NCI-H2107 treated with DMSO at 0.1 percent for 48 hours (cell line): ENCODE results near the gene TUBAL3.

Experiments
- DNase-seq: peaks from one replicate; lab custom pipeline; 2025; ENCODE audit not compliant: unreplicated experiment; lab: John Stamatoyannopoulos, UW

The TUBAL3 gene

DNA sequence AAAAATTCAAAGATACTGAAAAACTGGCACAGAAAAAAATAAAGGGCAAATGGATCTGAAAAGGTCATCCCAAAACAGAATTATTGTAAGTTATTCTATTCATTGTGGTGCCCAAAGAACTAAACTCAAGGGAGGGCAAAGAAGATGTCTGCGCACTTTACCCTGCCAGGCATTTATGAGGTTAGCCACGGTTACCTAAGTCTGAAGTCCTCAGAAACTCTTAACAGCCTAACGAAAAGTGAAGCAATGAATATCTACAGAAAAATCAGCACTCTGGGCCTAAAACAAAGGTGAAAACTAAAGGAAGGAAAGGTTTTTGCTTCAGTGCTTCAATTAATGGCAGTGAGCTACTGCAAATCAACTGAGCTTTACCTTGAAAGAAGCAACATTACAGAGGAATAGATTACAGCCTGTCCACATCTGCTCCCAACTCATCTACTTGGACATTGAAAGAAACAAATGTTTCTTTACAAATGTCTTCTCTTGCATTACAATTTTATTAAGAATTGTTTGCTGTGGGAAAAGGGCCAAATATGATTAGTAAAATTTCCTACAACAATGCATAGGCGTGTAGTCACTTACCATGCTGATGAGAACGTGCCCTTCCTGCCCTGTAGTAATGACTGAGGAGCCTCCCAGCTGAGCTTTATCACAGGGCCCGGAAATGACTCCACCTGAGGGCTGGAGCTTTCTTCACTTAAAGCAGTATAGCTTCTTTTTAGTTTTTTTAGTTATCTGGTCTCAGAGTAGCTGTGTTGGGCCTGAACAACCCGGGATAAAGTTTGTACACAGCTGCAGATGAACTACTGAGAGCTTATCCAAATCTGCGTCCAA, at the start of gene TUBAL3:
Gene TUBAL3 (minus strand): TSS at position 621 of the 834 bp plus-strand sequence. CDS start 36 bp downstream, at position 585.
- no peak for DNase-seq

DNA sequence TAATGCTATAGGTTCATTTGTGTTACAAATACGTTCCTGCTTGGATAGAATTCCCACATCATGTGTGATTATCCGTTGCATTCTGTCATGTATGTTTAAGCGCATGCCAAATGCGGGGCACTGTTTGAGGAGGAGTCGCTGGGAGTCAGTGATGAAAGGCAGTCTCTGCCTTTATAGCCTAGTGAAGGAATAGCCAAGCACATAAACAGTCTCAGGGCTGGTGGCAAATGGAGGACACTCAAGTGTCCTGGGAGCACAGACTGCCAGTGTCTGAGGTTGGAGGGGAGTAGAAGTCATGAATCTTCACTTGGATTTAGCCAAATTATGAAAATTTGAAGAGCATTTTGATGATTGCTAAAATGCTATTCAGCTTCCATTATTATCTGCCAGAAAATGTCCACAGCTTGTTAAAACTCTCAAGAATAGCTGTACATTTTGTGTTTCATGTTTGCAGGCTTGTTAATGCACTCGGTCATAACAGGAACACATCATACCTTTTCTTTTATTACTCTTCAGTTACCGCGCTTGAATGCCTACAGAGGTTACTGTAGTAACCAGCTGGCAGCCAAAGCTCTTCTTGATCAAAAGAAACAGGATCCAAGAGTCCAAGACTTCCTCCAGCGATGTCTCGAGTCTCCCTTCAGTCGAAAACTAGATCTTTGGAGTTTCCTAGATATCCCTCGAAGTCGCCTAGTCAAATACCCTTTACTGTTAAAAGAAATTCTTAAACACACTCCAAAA, 49.3 kb upstream of the TUBAL3 start:
- DNase-seq, result no peak

DNA sequence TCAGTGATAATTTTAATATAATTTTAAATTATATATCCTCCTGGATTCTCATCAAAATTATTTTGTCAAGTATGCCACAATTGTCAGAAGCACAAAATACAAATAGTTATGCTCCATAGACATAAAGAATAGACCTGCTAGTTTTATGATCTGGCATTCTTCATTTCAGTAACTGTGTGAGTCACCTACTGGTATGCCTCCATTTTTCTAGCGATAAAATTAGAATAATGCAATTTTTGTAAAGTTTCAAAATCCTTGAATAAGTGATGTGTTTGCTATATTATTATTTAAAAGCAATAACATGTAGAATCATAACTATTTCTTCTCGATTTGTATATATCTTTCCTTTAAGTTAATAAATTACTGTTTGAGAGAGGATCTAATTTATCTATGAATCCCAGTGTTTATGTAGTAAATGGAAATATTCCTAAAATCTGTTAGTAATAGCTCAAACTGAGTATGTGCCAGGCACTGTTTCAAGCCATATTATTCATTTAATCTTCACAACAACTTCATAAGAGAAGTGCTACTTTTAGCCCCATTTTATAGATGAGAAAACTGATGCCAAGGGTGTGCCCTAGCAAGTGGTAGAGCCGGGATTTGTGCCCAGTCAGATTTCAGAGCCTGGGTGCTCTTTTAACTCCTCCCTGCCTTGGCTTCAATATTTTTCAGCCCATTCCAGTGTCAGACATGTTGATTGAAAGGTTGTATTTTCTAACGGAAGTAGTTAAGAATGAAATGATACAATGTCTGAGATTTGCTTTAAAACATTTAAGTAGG, 46.2 kb upstream of the TUBAL3 start:
- no peak for DNase-seq

DNA sequence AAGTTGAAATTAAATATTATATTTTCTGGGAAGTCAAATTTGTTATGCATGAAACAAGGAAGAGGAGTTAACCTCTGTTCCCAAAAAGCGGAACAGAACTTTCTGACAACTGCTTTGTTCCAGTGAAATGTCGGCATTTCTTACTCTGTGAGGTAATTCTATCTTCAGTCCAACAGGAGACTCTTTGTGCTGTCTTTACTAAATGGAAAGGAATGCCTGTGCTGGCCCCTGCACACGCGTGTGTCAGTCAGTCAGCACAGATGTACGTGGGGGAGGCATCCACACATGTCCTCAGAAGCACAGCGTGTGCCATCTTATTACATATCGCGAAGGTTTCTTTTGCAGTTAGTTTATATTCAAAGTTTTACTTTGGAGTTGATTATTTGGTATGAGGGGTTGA, 45.2 kb upstream of the TUBAL3 start:
- no peak for DNase-seq

DNA sequence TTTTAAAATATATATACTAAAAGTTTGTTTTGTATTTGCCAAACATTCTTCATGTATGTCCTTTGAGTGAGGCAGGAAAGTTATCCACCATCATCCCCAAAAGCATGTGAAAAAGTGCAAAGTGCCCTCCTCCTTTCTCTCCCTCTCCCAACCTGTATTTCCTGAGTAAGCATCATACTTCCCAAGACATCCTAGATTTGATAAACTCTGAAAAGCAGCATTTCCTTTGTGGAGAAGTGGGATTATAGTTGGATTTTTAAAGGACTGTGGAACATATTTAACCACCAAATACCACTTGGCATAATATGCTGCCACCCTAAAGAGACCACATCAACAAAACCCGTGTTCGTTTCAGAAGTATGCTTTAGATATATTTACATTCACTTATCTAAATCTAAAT, 44.6 kb upstream of the TUBAL3 start:
- no peak for DNase-seq

DNA sequence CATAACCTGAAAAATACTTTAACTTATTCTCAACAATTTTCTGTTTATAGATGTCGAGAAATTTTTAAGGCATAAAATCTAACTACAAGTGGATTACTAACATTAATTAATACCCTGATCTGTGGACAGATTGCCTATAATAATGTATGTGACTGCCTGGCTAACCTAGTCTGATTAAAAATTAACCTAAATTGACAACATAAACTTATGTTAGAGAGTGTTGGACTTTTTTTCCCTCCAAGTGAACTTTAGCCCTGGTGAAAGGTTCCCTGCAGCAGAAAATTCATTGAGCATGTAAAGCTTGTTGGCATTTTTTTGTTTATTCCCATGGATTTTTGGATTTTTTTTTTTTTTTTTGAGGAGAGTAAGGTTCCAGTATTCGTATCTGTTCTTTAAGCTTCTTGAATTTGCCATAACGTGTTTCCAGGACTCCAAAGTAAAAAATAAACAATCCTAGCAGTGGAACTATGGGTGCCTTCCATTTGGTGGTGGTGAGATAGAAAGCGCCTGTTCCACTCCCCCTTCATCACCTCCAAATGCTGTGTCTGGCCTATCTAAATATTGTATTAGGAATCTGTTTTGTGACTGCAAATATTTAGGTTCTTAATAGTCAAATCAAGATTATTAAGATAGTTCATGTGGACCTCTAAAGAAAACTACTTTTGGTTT, 43.8 kb upstream of the TUBAL3 start:
- no peak for DNase-seq

DNA sequence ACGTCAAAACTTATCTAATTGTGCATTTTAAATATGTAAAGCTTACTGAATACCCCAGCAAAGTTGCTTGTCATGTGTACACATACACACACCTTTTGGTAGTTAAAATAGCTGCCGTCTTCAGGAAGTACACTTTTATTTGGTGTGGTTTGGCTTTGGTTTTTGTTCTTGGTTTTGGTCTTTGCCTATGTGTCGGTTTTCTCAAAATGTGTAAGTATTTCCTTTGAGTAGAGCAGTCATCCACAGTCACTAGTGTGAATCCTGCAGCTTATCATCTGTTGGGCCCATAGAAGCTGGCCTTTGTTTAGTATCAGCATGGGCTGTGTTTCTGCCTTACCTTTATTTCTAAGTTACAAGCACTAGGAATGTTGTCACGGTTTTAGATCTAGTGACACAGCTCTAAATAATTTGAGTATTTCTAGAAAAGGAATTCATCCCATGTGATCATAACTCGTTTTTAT, 43.0 kb upstream of the TUBAL3 start:
- DNase-seq, result no peak

DNA sequence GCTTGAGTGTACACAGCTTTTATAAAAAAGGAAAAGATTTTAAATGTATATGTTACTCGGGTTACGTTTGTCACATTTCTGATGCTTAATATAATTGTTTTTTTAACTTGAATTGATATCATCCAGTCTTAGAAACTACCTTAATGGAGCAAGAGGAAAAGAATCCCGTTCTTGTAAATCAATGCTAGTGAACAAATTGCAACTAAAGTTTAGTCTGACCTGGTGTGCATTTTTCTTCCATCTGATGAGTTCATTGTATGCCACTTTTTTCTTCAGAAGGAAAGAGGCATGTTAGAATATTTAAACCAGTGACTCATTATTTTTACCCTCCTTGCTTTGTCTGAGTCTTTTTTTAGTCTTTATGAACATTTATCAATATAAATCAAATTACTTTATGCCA, 42.4 kb upstream of the TUBAL3 start:
- DNase-seq, result no peak

DNA sequence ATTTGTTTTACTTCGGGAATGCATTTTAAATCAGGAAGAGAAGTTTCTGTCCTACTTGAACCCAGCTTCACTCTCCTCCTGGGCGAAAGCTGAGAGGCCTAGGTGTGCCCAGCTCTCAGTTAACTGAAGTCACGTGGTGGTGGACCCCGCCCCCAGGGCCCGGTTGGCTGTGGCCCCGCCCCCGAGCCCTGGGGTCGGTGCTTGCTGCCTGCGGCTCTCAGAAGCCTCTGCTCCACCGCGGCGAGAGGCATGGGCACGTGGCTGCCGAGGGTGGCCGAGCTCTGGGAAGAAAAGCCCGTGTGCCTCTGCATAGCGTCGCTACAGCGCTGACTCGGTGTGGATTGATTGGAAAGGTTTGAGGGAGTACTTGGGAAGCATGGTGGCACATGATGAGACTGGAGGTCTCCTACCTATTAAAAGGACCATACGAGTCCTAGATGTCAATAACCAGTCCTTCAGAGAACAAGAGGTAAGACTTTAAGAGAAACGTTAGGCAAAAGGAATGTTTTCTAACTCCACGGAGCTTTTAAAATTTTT, 41.8 kb upstream of the TUBAL3 start:
- DNase-seq, result peak; percentile 60

DNA sequence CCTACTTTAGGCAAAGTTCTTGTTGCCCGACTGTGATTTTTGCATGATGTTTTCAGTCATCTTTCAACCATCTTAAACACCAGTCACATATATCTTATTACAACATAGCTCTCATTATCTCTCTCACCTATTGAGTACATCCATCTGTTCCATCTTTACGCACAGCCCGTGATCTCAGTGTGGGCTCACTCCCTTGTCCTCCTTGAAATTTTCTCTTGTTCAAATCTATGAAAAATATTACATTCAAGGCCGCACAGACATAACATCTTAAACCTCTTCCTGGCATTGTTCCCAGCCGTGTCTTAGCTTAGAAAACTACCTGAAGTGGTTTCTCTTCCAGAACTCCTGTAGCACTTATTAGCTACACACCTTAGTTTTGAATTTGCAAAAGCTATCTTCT, 40.4 kb upstream of the TUBAL3 start:
- DNase-seq, result no peak

DNA sequence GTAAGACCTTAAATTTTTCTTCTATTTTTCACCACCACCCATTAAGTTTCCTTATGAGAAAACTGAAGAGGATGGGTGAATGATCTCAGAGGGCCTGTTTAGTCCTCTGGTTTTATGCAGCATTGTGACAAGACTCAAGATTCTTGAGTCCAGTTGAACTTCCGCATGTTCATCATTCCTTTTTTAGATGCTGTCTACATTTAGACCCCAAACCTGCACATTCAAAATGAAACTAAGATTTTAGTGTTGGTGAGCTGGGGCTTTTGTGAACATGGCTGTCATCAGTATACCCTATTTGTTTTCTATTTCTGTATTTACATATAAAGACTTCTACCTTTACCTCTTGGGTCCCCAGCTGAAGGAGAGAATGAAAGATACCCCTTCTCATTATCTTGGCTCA, 38.8 kb upstream of the TUBAL3 start:
- no peak for DNase-seq

DNA sequence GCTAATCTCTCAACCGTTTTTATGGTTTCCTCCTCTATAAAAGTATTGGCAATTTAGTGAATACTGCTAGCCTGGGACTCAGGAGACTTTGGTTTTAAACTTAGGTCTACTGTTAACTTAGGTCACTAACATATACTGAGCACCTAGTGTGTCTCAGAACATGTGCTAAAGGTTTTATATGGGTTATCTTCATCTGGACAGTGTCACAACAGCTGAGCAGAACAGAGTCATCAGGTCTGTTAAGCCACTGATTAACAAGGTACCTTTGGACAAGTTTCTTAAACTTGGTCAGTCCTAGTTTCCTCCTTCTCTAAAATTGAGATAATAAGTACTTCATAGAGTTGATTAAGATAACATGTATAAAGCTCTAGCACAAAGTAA, 38.4 kb upstream of the TUBAL3 start:
- no peak for DNase-seq

DNA sequence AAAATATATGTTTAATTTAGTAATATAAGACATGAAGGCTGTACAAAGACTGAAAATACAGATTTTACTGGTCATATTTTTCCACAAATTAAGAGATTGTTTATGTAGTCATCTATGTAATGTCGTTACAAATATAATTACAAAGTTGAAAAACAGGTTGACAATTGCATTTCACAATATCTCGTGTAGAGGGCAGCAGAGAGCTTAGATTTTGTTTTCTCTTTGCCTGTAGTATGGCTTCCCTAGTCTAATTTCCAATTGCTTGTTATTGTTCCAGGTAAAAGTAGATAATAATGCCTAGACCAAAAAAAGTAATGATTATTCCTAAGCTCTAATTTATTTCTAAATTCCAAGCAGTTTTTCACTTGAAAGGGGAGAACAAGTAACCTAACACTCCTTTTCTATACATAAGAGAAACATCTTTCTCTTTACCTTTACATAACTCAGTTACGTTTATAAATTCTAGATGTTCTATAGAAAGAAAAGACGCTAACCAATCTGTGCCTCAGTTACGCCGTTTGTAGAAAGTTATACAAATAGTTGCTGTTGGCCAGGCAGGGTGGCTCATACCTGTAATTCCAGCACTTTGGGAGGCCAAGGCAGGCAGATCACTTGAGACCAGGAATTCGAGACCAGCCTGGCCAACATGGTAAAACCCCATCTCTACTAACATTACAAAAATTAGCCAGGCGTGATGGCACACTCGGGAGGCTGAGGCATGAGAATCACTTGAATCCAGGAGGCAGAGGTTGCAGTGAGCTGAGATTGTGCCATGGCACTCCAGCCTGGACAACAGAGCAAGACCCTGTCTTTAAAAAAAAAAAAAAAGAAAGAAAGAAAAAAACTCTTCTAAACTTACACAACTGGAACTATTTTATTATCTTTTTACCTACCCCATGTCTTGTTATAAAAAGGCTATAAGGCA, 37.7 kb upstream of the TUBAL3 start:
- DNase-seq, result peak; percentile 54

DNA sequence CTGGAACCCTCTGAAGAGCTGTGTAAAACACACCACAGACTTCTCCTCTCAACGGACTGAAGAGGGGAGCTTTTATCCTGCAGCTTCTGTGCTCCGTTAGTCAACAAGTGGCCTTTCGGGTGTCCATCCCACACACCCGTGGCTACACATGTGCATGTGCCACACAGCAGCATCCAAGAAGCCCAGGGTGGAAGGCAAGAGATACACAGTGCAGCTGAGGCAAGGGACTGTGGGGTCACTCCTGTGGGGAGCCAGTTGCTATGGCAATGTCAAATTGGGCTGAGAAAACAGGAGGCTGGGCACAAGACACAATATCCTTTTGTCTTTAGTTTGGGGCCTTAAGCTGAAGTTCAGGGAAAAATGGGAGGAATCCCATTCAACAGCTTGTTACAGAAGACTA, 36.5 kb upstream of the TUBAL3 start:
- DNase-seq, result no peak

DNA sequence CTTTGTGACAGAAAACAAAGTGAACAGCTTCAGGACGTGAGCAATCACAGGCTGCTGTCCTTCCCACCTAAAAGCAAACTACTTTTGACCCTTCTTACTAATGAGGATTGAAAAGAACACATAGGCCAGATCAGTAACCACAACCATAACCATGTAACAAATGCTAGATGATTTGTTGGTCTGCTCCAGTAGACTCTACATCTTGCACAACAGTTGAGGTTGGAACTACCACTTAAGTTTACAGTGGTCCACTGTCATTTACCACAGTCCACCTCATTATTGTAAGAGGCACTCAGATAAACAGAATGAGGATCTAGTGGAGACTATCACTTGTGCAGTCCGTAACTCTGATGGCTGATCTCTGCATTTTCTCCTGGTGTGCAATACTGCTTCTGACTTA, 35.6 kb upstream of the TUBAL3 start:
- no peak for DNase-seq

DNA sequence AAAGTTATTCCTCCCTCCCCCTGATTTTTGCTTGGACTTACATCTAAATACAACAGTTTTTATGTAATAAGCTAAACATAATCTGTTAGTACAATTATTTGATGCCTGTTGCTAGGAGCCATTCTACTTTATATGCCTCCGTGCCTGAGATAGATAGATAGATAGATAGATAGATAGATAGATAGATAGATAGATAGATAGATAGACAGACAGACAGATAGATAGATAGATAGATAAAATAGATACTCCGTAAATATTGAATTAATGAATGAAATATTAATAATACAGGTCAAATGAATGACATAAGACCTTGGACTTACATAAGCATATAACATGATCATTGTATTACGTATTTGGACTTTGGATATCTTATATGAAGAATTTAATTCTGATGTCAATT, 30.7 kb upstream of the TUBAL3 start:
- DNase-seq, result no peak

DNA sequence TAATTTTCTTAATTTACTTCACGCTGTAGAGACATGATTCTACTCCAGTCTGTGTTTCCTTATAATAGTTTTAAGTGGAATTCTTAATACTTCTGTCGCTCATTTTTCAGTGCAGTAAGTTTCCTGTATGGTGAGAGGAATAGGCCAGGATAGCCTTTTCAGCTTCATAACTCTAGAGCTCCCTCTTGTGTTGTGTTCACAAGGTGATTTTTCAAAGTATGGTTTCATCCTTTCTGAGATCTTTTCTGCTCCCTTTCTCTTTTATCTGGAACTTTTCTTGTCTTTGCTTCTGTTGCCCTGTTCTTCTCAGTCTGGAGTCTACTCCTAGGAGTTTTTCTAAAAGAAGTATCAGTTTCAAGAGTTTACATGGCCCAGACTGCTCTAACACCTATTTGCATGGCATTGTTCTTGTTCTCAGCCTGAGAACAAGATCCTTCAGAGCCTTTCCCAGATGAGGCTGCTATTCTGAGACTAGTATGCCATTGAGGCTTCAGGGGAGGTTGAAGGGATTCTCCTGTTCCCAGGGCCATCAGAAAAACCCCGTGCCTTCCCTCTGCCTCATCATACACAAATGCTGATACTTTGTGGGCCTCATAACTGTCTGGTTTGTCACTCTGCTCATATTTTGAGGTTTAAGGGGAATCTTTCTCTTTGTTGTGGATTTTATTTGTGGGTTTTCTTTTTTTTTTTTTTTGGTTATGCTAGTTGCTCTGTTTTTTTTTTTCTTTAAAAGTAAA, 29.6 kb upstream of the TUBAL3 start:
- DNase-seq, result no peak

DNA sequence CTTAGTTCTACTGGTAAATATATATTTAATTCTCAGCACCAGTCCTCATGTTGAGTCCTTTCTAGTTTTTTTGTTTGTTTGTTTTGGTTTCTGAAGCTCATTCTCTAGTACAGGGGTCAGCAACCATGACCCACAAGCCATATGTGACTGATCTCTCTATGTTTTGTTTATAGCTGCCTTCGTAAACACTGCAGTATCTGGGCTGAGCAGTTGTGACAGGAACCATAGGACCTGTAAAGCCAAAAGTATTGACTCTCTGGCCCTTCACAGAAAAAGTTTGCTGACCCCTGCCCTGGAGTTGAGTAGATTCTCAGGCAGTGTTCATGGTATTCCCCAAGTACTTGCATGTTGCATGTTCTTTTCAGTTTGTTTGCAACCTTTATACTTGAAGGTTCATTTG, 28.6 kb upstream of the TUBAL3 start:
- no peak for DNase-seq

DNA sequence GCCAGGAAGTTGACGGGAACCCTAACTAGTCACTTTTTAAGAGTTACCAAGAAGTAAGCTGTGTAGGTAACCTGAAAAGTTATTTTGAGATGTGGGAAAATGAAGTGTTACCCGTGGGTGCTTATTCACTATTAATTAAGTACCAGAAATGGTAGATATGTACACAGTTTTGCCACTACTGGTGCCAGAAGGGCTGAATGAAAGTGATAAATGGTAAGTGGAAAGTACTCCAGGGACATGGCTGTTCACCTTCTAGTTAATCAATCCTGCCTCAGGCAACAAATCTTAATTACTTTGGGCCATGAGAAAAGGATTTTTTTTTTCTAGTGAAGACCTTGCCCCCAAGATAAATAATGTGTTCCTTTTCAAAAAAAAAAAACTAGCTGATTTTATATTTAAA, 23.5 kb upstream of the TUBAL3 start:
- no peak for DNase-seq
